ENCODE results near the gene SUB1.
"Not testable (repeated sequence)": the region's sequence is repeated elsewhere in the genome, so short reads cannot be mapped to it uniquely, and the experiment has no call there.

The SUB1 gene

DNA sequence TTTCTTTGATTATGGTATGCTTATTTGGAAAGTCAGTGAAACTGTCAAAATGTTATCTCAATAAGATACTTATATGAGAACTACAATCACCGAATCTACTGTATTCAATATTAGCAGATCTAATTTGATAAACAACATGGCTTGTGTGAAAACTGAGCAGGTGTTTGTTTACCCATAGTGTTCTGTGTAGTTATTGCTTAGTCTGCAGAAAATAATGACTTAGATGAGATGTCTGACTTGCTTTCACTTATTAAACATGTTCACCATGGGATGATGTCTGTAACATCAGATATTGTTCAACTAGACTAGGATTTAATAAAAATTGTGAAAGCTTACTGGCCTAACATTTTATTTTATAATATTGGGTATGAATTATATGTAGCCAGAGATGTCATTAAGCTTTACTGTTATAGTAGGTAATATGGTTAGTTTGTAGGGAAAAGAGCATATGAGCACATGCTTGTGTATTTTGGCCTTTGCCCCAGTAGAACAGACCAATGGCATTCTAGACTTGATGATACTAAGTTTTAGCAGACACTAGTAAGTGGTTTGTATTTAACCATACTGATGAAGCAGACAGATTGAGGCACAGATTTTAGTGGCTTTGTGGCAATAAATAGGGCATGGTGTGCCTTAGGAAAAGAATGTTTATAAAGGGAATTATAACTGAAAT, 16.4 kb downstream of the SUB1 start:
- no peak for DNase-seq

DNA sequence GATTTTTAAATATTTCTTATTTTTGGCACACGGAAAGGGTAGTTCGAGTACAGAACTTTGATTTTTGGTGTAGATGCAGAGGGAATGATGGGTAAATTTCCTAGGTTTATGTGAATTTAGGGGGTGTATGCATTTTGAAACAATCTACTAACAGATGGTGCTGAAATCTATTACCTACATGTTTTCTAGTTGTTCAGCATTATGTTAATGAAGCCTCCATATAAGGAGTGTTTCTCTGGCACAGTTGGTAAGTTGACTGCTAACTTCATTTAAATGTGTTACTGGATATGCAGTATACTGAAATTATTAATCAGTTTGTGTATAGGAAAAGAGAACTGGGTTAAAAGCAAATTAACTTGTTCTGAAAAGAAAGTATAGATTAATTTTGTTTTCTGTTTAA, 17.5 kb downstream of the SUB1 start:
- DNase-seq = no peak

DNA sequence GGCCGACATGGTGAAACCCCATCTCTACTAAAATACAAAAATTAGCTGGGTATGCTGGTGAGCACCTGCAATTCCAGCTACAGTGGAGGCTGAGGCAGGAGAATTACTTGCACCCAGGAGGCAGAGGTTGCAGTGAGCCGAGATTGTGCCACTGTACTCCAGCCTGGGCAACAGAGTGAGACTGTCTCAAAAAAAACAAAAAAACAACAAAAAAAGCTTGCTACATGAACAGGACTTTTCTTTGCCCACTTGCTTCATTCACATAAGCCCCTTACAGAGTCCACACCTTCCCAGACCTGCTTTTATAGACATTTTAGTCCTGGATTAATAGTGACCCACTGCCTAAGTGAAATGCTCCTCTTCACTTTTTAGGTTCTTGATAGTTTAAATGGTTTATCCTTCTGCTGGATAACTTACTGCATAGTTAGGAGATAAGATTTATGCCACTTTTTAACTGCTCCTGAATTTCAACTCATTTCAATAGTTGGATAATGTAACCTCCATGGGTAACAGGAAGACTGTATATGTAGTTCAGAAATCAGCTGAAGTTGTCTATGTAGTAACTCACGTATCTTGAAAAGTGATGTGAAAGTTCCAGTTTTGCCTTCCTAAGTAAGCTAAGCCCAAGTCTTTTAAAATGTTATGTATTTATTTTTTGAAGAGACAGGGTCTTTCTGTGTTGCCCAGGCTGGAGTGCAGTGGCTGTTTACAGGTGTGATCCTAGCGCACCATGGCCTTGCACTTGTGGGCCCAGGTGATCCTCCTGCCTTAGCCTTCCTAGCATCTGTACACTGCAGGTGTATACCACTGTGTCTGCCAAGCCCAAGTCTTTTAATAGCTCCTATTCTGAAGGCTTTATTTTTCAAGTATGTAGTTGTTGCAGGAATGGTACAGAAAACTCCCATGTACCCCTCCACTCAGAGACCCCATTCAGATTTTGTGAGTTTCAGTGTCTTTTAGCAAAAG, 19.7 kb downstream of the SUB1 start:
- DNase-seq = no peak

DNA sequence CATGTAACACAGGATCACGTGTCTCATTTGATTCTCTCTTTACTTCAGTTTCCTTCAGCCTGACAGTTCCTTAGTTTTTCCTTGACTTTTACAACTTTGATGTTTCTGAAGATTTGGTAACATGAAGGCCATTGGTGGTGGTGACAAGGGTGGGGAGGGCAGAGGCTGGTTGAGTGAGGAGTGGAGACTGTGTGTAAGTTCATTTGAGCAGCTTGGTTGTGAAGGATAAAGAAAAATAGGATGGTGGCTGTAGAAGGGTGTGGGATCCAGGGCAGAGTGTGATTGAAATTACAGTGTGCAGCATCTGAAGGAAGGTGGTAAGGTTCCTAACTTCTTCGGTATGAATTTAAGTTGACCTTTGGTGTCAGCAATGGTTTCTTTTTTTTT, 20.4 kb downstream of the SUB1 start:
- no peak for DNase-seq

DNA sequence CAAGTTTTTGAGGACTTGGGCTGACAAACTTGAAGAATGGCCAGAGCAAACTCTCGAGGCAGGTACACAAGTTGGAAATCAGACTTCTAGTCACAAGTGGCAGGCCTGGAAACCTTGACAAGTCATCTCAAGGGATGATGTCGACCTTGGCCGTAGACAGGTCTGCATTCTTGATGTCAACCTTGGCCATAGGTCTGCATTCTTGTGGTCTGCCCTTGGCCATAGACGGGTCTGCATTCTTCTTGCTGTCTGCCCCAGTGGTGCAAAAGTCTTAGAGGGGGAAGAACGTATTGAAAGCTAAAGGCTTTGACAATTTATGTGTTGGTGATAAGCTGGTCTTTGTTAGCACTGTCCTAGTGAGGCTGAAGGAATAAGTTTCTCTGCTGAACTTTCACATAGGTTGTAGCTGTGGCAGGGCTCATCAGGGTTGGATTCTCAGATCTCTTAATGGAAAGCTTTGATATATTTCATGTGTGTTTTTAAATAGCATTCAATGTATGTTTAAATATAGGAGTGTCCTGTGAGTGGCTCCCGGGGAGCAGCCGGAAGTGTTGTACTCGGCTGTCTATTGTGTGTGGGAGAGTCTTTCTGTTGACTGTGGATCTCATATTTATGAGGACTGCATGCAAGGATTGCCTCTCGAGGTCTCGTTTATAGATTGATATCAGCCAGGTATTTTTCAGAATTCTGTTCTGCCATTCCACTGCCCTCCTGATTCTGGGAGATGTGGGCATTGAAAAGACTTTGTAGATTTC, 27.0 kb downstream of the SUB1 start:
- no peak for DNase-seq

DNA sequence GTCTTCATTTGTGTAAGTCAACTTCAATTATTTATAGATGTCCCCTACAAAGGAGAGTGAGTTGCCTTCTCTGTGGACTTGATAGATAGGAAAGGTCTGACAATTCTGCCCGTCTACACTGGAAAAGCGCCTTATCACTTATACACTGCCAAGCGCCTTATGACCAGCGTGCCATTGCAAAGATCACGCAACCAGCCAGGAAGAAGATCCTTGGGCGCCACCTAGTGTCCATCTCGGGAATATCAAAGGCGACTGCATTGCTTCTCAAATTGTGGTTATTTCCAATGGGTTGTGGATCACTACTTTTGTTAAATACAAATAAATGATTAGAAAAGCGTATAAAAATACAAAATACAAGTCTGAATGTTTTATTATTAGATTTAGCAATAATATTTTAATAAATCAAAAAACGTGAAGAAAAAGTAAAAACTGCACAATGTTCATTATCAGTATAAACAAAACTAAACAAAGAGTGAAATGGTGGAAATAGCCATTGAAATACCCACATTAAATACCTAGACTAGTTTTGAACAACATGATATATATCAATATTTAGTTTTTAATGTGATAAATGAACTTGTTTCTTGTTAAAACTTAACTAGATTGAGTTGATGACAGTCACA, 27.8 kb downstream of the SUB1 start:
- peak; percentile 84 for DNase-seq

DNA sequence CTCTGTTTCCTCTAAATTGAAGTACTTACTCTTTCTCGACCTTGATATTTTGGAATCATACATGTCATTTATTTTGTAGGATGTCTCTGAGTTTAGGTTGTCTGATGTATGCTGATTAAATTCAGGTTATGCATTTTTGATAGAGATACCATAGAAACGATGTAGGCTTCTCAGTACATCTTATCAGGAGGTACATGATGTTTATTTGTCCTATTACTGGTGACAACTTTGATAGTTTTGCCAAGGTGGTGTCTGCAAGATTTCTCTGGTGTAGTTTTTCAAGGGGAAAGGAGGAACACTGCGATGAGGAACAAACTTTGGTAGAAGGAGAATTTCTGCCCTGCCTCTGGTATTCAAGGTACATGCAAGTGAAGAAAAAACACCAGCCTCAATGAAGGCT, 29.9 kb downstream of the SUB1 start:
- no peak for DNase-seq

DNA sequence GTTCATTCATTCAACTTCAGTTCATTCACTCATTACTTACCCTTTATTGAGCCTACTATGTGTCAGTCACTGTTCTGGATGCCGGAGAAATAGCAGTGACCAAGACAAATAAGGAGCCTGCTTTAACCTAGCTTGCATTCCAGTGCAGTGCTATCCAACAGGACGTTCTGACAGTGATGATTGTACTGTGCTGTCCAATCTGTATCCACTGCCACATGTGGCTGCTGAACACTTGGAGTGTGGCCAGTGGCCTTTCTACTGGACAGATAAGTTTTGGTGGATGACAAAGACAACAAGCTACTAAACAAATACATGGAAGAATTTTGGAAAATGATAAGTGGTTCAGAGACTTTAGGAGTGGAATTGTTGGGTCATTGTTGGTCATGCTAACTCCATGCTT, 33.6 kb downstream of the SUB1 start:
- no peak for DNase-seq

DNA sequence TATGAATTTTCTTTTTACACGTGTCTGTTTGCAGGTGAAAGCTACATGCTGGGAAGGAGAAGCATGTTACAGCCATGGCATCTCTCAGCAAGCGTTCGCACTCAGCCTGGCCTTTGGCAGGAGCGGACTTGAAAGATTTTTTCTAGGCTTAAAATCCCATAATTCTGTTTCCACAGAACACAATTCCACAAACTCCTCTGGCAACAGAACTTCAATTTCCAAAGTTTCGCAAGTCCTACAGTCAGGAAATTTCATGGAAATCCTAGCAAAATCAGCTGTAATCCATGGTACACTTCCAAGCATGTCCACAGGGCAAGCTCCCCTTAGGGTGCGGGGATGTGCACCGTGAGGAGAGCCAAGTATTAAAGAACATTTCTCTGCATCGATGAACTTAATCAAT, 35.9 kb downstream of the SUB1 start:
- DNase-seq = no peak

DNA sequence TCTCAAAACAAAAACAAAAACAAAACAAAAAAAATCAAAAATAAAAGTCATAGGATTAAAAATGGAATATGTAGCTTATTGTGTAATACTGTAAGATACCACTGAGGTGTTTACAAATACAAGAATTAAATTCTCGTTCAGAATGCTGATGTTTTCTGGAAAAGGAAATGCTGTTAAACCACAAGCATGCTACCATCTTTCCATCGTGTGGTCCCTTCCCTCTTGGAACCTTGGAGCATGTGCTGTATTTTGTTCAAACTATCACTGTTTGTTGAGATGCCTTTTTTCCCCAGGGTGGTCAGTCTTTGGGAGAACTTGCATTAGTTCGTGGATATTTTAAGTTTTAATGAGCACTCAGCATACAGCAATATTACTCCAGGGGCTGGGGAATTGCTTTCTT, 39.7 kb downstream of the SUB1 start:
- no peak for DNase-seq

DNA sequence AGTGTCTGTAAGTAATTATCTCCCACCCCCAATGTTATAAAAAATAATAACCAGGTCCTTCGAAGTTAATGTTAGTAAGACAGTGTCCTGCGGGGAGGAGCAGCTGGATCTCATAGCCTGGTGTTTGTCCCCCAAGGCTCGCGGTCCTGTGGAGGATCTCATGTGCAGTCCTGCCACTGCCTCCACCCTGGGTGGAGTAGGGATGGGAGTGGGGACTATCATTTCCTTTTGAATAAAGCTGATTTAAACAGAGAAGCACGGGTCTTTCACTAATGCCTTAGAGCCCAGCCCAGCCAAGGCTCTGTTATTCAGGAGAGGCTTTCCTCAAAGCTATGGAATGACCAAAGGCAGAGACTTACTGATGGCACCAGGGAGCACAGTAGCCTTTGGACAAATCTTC, 40.2 kb downstream of the SUB1 start:
- DNase-seq = no peak

DNA sequence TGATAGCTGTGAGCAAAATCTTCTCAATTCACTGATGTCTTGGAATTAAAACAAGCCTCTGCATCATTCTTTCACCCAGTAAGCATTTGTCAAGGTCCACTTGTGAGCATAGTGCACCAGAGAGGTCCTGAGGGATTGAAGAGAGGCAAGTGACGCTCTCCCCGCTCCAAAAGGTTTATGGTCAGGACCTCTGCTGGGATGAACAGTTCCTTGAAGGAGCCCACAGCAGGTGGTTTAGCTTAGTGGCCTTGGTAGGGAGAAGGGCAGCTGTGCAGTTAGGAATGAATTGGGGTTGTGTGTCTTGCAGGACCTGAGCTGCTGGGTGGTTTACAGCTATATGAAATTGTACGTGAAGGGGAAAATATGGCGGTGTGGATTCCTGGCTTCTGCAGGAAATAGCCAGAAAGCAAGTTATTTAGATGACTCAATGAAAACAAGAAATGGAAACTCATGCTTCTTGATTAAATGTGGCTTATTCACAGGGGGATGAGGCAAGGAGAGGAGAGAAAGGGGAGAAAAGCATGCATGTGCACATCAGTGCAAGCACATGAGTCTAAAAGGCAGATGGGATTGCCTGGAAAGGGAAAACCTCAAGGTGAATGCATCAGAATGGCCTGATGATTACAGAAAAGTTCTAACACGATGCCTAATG, 42.0 kb downstream of the SUB1 start:
- no peak for DNase-seq

DNA sequence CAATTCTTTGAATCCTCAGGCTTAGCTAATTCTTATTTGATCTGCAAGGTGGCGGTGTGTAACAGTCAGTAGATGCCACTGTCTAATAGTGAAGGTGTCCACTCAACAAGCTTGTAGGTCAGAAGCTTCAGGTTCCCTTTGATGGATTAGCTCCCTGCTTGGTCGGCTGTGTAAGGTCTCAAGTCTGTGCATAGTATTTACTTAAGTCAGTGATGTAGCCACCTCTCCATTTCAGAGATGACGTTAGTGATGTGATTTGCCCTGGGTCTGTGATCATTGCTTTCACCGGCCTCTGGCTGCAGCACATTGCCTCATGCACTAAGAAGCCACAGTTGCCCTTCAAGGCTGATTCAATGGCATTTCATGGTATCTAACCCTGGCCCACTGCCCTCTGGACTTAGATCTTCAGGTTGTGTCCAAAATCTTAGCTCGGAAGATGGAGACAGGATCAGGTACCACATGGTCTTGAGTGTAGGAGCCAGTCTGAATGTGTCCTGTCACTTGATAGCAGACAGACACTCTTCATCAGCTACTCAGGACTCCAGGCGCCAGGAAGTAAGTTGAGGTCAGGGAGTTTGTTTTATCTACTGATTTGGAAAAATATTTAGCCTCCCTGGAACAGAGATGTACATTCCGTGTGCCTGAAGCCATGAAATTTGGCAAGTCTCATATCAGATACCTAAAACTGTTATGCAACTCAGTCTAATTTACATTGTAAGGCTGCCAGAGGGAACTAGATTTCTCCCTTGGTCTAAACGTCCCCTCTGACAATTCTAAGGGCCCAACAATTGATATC, 42.9 kb downstream of the SUB1 start:
- DNase-seq = no peak

DNA sequence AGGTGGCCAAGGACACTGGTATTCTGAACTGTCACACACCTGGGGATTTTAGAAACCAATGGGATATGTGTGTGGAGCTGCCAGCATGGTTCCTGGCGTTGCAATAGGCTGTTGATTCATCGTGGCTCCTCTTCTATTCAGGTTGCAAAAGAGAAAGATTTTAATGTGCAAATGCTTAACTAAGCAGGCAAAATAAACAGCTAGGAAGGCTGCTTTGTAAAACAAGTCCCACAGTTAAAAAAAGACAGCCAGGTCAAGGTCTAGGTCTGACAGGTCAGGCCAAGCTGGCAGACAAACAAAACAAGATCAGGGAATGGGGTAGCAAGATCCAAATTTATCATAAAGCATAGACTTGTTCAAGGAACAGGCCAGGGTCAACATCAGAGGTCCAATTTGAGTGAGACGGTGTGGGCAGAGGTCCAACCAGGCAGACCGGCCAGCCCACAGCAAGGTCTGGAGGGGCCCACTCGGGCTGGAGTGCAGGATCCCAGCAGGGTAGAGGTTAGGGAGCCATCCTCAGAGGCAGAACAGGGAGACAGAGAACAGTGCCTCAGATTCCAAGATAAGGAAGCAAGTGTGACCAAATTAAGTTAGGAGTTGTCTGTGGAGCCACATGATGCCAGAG, 45.6 kb downstream of the SUB1 start:
- DNase-seq = no peak

DNA sequence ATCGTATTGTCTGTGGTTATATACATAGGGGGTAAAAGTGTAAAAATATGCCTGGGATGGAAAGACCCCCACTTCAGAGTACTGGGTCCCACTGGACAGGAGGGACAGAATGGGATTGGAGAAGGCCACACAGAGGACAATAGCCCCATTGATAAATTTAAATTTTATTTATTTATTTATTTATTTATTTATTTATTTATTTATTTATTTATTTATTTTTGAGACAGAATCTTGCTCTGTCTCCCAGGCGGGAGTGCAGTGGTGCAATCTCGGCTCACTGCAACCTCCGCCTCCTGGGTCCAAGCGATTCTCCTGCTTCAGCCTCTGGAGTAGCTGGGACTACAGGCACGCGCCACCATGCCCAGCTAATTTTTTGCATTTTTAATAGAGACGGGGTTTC, 47.7 kb downstream of the SUB1 start:
- DNase-seq = not testable (repeated sequence)

DNA sequence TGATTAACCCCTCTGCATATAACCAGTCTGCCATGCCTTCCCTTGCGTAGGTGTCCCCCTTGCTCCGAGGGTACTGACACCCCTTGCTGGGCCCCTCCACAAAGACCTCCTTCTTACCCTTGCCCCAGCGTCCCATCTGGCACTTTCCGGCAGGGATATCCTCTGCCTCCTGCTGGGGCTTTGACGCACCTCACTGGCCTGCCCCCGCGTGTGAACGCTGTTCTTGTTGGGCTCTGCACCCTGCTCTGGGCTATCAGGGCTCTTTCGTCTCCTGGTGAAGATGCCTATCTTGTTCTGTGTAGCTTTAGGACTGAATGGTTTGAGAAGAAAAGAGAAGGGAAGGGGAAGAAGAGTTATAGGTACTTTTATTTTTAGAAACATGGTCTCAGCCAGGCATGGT, 53.0 kb downstream of the SUB1 start:
- no peak for DNase-seq

DNA sequence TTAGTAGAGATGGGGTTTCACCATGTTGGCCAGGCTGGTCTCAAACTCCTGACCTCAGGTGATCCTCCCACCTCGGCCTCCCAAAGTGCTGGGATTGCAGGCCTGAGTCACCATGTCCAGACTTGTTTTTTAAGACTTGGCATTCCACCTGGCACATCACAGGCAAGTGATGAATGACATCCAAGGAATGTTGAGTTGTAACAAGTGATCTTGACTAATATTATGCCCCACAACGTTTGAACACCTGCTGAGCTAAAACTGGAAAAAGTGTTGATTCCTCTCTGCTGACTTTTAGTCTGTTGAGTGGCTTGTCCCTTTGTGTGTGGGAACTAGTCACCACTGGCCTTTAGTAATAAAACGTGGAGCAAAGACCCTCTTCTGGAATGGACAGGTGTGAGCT, 54.6 kb downstream of the SUB1 start:
- DNase-seq = no peak

DNA sequence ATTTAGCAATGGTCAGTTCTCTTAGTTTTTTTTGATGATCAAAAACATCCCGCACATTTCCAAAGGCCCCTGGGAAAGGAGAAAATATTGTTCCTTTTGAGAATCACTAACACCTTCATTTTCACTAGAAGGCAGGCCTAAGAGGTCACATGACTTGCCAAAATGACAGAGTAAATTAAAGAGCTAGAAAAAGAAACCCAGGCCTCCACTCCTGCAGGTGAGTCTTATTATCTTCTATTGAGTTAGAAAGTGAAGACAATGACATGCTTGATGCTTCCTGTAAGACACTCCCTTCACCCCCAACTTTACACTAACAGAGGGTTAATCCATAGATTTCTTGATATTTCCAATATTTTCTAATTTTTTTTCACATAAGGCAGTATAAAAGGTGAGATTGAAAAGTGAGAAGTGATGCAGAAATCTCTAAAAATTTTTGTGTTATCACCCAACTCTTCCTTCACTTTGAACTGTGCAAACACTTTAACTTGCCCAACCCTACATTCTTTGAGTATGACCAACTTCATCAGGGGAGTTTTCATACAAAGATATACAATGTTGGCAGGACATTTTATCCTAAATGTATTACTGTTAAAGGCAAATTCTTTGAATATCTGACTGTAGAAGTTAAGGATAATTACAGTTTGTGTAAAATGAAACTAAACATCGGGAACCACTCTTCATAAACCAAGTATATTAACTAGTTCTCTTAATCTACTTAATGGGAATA, 57.1 kb downstream of the SUB1 start:
- DNase-seq = no peak

DNA sequence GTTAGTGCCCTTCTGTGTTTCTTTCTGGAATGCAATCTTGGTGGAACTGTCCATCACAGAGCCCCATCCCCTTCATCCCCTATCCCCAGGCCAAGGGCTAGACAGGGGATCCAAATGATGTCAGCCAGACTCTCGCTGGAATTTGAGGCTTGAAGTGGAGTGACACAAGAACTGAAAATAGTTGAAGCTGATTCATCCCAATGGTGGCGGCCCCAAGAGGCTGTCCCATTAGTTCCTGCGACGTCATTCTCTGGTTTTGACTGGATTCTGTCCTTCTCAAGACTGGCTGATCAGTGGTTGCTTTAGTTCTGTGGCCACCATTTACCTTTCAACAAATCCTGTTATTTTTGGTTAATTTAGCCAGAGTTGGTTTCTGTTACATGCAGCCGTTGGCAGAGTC, 59.9 kb downstream of the SUB1 start:
- DNase-seq = no peak

Data from CD4-positive, alpha-beta T cell treated with Interleukin-12 subunit alpha and Interleukin-12 subunit beta, for 1 hour (primary cell).